Trophoblast cell (in vitro differentiated cells and primary cell): Measurements from ENCODE around the gene NTM.
A peak's percentile ranks its signal among the peaks of the same experiment; 100 is the strongest.

Experiments
- DNase-seq, 2 donors: peaks; one replicate each; pipeline ENCODE4 v3.0.0-alpha.2; 2016
- H2AFZ ChIP-seq: 2 replicates; pipeline ENCODE4 v1.6.1; 2013; ENCODE audit warnings: low read length, moderate library complexity, mild to moderate bottlenecking; ENCODE audit not compliant: insufficient read depth, poor library complexity
- H2AK5ac ChIP-seq: 2 replicates; pipeline ENCODE4 v1.6.1; 2013; ENCODE audit warnings: mild to moderate bottlenecking, low read length
- H2BK120ac ChIP-seq: 2 replicates; pipeline ENCODE4 v1.6.1; 2013; ENCODE audit warnings: low read length, mild to moderate bottlenecking, moderate library complexity; ENCODE audit not compliant: insufficient read depth, poor library complexity
- H2BK12ac ChIP-seq: 2 replicates; pipeline ENCODE4 v1.6.1; 2013; ENCODE audit warnings: mild to moderate bottlenecking, low read length, moderate library complexity
- H2BK5ac ChIP-seq: 2 replicates; pipeline ENCODE4 v1.6.1; 2013; ENCODE audit warnings: low read length, low read depth, moderate library complexity, mild to moderate bottlenecking; ENCODE audit not compliant: poor library complexity
- H3K14ac ChIP-seq: 2 replicates; pipeline ENCODE4 v1.6.1; 2013; ENCODE audit warnings: mild to moderate bottlenecking, low read length
- H3K18ac ChIP-seq: 2 replicates; pipeline ENCODE4 v1.6.1; 2013; ENCODE audit warnings: mild to moderate bottlenecking, low read length
- H3K23ac ChIP-seq: 2 replicates; pipeline ENCODE4 v1.6.1; 2013; ENCODE audit warnings: low read length
- H3K27ac ChIP-seq: 2 replicates; pipeline ENCODE4 v1.5.1; 2013; ENCODE audit warnings: low read depth, mild to moderate bottlenecking, inconsistent platforms, low read length, moderate library complexity
- H3K27me3 ChIP-seq: 2 replicates; pipeline ENCODE4 v1.6.1; 2013; ENCODE audit warnings: inconsistent platforms, mild to moderate bottlenecking, low read length, moderate library complexity; ENCODE audit not compliant: insufficient read depth
- H3K36me3 ChIP-seq, 2 experiments: 1 replicate in 1 of 2; 2 replicates in 1 of 2; pipeline ENCODE4 v1.6.1; 2013; ENCODE audit warnings: low read length in 2 of 2, mild to moderate bottlenecking in 2 of 2, moderate library complexity in 1 of 2; ENCODE audit not compliant: insufficient read depth in 2 of 2, control insufficient read depth in 1 of 2
- H3K4ac ChIP-seq: 2 replicates; pipeline ENCODE4 v1.6.1; 2013; ENCODE audit warnings: low read depth, mild to moderate bottlenecking, low read length, moderate library complexity
- H3K4me1 ChIP-seq, 2 experiments: 1 replicate in 1 of 2; 2 replicates in 1 of 2; pipeline ENCODE4 v1.6.1; 2013; ENCODE audit warnings: low read length in 2 of 2, mild to moderate bottlenecking in 2 of 2, moderate library complexity in 1 of 2; ENCODE audit not compliant: insufficient read depth in 2 of 2, control insufficient read depth in 1 of 2
- H3K4me2 ChIP-seq: 2 replicates; pipeline ENCODE4 v1.6.1; 2013; ENCODE audit warnings: inconsistent platforms, mild to moderate bottlenecking, low read length, moderate library complexity
- H3K4me3 ChIP-seq: 2 replicates; pipeline ENCODE4 v1.5.1; 2013; ENCODE audit warnings: mild to moderate bottlenecking, low read depth, low read length, inconsistent platforms
- H3K79me1 ChIP-seq: one replicate; pipeline ENCODE4 v1.6.1; 2013; ENCODE audit warnings: low read length
- H3K79me2 ChIP-seq: 2 replicates; pipeline ENCODE4 v1.6.1; 2013; ENCODE audit warnings: low read length, mild to moderate bottlenecking; ENCODE audit not compliant: control insufficient read depth, insufficient read depth, poor library complexity
- H3K9ac ChIP-seq: 2 replicates; pipeline ENCODE4 v1.6.1; 2013; ENCODE audit warnings: mild to moderate bottlenecking, low read length
- H3K9me3 ChIP-seq: 2 replicates; pipeline ENCODE4 v1.6.1; 2013; ENCODE audit warnings: low read depth, mild to moderate bottlenecking, control low read depth, inconsistent platforms, low read length; ENCODE audit not compliant: insufficient read depth
- H4K12ac ChIP-seq: 2 replicates; pipeline ENCODE4 v1.6.1; 2013; ENCODE audit warnings: low read depth, mild to moderate bottlenecking, low read length, moderate library complexity
- H4K8ac ChIP-seq: 2 replicates; pipeline ENCODE4 v1.6.1; 2013; ENCODE audit warnings: low read depth, mild to moderate bottlenecking, low read length, moderate library complexity
- H4K91ac ChIP-seq: one replicate; pipeline ENCODE4 v1.6.1; 2013; ENCODE audit warnings: low read depth, mild to moderate bottlenecking, low read length, moderate library complexity
- WGBS: extraction: QIAGEN DNeasy Blood & Tissue Kit; methylation state at CpG from one replicate; pipeline ENCODE4 v1.1.7; 2013; ENCODE audit warnings: missing lambda C conversion rate; ENCODE audit not compliant: insufficient read length, insufficient coverage; ENCODE audit errors: extremely low coverage; 5-methylcytosine and 5-hydroxymethylcytosine counted together

The NTM gene

DNA sequence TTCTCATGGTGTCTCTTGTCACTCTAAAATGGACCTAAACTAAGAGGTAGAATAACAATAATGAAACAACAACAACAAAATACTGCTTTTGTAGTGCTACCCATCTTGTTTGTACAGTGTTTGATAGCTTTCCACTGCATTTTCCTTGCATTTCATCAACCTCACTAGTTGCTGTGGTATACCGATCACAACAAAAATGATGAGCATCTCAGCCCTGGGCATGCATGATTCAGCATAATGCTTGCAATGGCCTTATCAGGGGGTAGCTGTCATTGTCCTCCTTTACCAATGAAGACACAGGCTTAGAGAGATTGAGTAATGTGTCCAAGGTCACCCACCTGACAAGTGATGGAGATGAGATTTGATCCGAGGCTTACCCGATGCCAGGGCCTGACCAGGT is 682.5 kb downstream of the NTM start:
- Histone ChIP-seq H3K9ac (no peak overlapping the region), H4K8ac (no peak overlapping the region), H2BK12ac (no peak overlapping the region), H4K12ac (no peak overlapping the region), H2BK5ac (no peak overlapping the region), H3K23ac (no peak overlapping the region), H3K27me3 (no peaks in the 10 kb centered on the region), H2AK5ac (no peak overlapping the region), H3K36me3 (no peaks in the 10 kb centered on the region), H3K4me1 (no peaks in the 10 kb centered on the region), H3K4me2 (no peak overlapping the region), H3K4ac (no peak overlapping the region), H3K27ac (no peak overlapping the region), H2BK120ac (no peak overlapping the region), H2AFZ (no peak overlapping the region), H3K9me3 (no peaks in the 10 kb centered on the region), H3K79me2 (no peaks in the 10 kb centered on the region), H3K79me1 (no peaks in the 10 kb centered on the region), H3K4me3 (no peak overlapping the region), H3K14ac (no peak overlapping the region), H4K91ac (no peak overlapping the region), H3K18ac (no peak overlapping the region)
- no peak for DNase-seq
- no CpG with 5 or more reads among the region's 3 CpGs for WGBS

DNA sequence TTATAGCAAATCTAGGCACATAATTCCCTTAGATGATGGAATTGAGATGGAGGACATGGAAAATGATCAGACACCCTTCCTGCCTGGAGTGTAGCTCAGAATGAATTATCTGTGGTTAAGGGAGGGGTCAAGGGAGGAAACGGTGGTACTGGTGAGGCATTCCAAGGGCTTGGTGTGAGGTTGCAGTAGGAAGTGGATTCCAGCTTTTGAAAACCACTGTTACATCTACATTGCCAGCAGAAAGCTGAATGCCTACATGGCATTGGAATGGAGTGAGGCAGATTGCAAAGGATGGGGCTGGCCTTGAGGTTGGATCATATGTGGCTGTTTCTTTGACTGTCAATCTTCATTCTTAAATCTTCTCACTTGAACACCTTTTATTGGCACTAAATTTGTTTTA is 684.4 kb downstream of the NTM start:
- Histone ChIP-seq H2BK120ac (no peak overlapping the region), H3K9ac (no peak overlapping the region), H3K4me1 (peaks cover 0 to 4% of the 10 kb centered on the region in 2 experiments), H3K9me3 (peaks cover 2% of the 10 kb centered on the region), H2BK12ac (no peak overlapping the region), H4K8ac (no peak overlapping the region), H3K23ac (no peak overlapping the region), H3K4me3 (no peak overlapping the region), H3K79me1 (no peaks in the 10 kb centered on the region), H3K18ac (no peak overlapping the region), H3K4ac (no peak overlapping the region), H3K36me3 (no peaks in the 10 kb centered on the region), H2AK5ac (no peak overlapping the region), H4K91ac (no peak overlapping the region), H3K4me2 (no peak overlapping the region), H2BK5ac (no peak overlapping the region), H3K27me3 (no peaks in the 10 kb centered on the region), H3K27ac (no peak overlapping the region), H3K79me2 (no peaks in the 10 kb centered on the region), H2AFZ (no peak overlapping the region), H4K12ac (no peak overlapping the region), H3K14ac (no peak overlapping the region)
- DNase-seq = no peak
- no CpG with 5 or more reads among the region's 1 CpG for WGBS

DNA sequence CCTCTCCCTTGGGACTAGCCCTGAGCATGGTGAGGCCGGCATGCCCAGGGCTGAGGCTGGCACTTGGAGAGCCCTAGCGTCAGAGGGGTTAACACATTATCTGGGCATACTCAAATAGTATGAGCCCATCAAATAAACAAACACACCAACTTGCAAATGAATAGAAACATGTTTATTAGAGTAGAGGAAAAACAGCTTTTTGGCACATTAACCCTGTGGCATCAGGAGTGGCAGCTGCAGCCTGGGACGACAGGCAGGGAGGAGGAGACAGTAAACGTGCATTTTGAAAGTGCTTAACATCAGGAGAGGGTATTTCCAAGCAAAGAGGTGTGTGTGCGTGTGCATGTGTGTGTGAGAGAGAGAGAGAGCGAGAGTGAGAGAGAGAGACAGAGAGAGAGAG is 684.9 kb downstream of the NTM start:
- no CpG with 5 or more reads among the region's 6 CpGs for WGBS

DNA sequence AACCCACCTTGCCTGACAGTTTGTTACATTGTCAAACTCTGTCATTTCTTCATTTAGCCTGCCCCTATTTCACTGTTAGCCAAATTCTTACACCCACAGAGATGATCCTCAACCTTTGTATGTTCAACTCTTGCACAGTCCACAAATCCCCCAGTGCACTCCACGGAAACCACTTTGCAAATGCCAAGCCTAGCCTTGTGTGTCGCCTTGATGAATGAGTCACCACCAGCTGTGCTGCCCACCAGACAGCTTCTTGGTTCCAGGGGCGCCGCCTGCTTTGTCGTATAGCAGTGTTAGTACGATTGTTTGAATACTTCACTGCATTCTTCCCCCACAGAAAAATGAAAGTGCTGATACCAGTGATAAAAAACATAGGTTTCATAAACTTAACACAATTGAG is 686.3 kb downstream of the NTM start:
- Histone ChIP-seq H3K79me1 (no peaks in the 10 kb centered on the region), H2AK5ac (no peak overlapping the region), H4K91ac (no peak overlapping the region), H3K4me1 (peaks cover 0 to 4% of the 10 kb centered on the region in 2 experiments), H3K4me2 (no peak overlapping the region), H2BK5ac (no peak overlapping the region), H4K8ac (no peak overlapping the region), H3K18ac (no peak overlapping the region), H3K79me2 (no peaks in the 10 kb centered on the region), H3K9ac (no peak overlapping the region), H2BK120ac (no peak overlapping the region), H3K23ac (no peak overlapping the region), H4K12ac (no peak overlapping the region), H3K27ac (no peak overlapping the region), H3K4me3 (no peak overlapping the region), H2AFZ (no peak overlapping the region), H3K36me3 (no peaks in the 10 kb centered on the region), H3K9me3 (peaks cover 2% of the 10 kb centered on the region), H2BK12ac (no peak overlapping the region), H3K14ac (no peak overlapping the region), H3K4ac (no peak overlapping the region), H3K27me3 (no peaks in the 10 kb centered on the region)
- peak; percentile 14 to 32 for DNase-seq
- WGBS = no CpG with 5 or more reads among the region's 6 CpGs

More for the DNA sequence above, 684.9 kb downstream of the NTM start:
- Histone ChIP-seq H3K4me3 (no peak overlapping the region), H3K27ac (no peak overlapping the region), H2AK5ac (no peak overlapping the region), H3K4me2 (no peak overlapping the region), H2BK120ac (no peak overlapping the region), H4K12ac (no peak overlapping the region), H3K79me1 (no peaks in the 10 kb centered on the region), H2BK12ac (no peak overlapping the region), H3K4me1 (peaks cover 0 to 4% of the 10 kb centered on the region in 2 experiments), H3K18ac (no peak overlapping the region), H4K8ac (no peak overlapping the region), H2AFZ (no peak overlapping the region), H3K27me3 (no peaks in the 10 kb centered on the region), H3K14ac (no peak overlapping the region), H3K79me2 (no peaks in the 10 kb centered on the region), H3K9ac (no peak overlapping the region), H3K4ac (no peak overlapping the region), H3K9me3 (peaks cover 2% of the 10 kb centered on the region), H3K23ac (no peak overlapping the region), H4K91ac (no peak overlapping the region), H2BK5ac (no peak overlapping the region), H3K36me3 (no peaks in the 10 kb centered on the region)
- DNase-seq = no peak
